Activated CD4-positive, alpha-beta T cell treated with anti-CD3 and anti-CD28 coated beads, Interleukin-2, amount 50 U/mL, for 4 hours (primary cell): ENCODE measurements around the gene NCMAP.
"Not testable (repeated sequence)": the region's sequence is repeated elsewhere in the genome, so short reads cannot be mapped to it uniquely, and the experiment has no call there.

Experiments
- DNase-seq, 2 experiments: peaks; one replicate each; pipeline ENCODE4 v3.0.0-alpha.2; 2020

NCMAP gene, protein sequence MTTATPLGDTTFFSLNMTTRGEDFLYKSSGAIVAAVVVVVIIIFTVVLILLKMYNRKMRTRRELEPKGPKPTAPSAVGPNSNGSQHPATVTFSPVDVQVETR

DNA sequence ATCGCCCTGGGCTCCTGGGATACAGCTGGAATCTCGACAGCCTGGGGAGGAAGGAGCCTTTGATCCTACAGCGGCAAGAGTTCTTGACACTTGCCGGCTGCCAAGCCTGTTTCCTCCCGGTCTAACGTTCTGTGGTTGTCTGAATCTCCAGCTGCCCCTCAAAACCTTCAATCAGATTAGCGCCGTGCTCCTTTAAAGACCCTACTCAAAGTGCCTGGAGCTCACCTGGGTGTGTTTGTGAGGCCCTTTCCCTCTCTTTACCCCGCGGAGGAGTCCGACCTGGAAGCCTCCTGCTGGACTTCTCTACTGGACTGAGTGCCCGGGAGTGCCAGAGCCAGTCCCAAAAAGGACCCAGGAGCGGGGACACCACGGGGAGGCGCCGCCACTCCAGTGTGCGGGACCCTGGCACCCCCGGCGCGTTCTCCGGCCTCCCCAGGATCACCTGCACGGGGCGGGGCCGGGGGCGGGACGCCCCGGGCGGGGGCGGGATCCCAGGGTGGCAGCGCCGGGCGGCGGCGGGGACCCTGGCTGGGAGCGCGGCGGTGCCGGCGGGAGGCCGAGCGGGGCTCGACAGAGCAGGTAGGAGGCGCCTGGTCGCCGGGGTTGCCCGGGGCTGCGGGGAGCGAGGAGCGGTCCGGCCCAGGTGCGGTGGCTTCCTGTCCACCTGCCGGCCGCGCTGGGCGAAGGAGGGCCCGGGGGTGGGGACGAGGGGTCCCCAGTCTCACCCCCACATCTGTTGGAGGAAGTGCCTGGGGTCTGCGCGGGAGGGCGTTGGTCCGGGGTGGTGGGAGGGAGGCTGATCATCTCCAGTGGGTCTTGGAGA, at the start of gene NCMAP:
Gene NCMAP, plus strand, starts transcription at position 497 of the 823 bp plus-strand sequence. CDS start 39,344 bp downstream, outside the sequence.
- DNase-seq, result peak; percentile 45 to 49

DNA sequence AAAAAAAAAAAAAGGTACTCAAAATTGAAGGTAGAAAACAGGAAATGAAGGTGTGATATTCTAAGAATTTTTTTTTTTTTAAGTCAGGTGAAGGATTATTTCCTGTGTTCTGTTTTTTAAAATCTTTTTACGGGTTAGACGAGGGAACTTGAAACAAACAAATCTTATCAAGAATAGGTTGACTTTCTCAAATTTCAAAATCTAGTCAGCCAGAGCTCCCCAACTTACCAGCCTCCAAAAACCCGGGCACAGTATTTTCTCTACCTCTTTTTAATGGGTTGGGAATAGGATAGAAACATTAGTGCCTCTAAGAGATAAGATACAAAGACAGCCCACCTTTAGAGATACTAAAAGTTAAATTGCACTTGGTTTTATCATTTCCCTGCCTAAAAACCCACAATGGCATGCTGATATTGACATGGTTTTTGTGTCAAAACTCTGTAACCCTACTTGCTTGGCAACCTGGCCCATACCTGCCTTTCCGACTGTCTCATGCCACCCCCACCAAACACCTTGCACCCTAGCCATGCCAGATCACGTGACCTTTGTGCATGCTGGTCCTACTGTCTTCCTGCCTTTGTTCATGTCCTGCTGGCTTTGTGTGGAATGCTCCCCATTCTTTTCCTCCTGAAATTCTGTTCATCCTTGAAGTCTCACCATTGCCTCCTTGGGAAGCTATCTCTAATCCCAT, 49.1 kb upstream of the NCMAP start:
- DNase-seq, result no peak

DNA sequence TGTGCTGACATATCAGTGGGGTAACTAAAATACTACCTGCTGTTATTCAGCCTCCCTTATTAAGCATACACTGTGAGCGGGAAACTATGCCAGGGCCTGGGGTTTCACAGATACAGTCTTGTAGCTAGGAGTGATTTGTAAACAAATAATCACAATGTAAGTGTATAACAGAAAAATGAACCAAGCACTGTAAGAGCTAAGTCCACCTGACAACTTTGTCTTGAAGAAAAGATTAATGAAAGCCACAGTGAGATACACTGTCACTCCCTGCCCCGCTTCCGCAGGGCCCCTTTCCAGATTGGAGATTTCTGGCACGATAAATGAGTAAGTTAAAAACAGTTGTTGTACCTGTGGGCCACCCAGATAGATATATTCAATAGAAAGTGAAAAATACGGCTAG, 48.5 kb upstream of the NCMAP start:
- DNase-seq, result no peak

DNA sequence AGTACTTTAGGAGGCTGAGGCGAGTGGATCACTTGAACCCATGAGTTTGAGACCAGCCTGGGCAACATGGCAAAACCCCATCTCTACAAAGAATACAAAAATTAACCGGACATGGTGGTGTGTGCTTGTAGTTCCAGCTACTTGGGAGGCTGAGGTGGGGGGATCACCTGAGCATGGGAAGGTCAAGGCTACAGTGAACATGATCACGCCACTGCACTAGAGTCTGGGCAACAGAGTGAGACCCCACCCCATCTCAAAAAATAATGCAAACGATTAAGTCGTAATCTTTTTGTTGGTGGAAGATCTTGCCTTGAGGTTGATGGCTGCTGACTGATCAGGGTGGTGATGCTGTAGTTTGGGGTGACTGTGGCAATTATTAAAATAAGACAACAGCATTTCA, 47.0 kb upstream of the NCMAP start:
- DNase-seq, result no peak

DNA sequence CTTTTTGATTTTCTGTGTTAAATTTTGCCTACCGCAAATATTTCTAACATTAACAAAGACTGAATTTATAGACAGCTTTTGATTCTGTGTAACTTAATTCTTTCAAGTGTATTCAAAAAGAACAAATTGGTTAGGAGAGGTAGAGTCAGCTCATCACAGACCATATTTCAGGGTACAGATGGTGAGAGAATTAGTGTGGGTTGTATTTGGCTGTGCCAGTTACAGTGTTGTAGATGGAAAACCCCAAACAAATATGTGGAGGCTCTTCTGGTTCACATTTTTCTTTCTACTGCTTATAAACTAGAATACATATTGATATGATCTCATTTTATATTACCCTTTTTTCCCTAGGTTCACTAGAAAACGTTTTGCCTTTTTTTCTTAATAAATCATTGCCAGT, 42.2 kb upstream of the NCMAP start:
- no peak for DNase-seq

DNA sequence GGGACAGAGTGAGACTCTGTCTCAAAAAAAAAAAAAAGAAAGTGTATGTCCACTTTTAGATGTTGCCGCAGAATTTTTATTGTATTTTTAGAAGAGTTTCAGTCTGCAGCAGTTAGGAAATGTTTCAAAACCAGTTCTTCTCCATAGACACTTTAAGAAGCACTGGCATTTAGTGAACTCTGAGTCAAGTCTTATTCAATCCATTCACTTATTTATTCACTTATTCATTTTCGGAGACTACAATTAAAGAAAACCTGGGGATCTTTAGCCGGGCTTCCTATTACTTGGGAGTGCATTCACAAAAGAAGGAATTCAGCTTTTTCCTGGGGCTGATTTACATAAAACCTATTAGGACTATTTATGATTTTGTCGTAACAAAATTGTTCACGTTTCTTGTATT, 40.9 kb upstream of the NCMAP start:
- DNase-seq, result no peak

DNA sequence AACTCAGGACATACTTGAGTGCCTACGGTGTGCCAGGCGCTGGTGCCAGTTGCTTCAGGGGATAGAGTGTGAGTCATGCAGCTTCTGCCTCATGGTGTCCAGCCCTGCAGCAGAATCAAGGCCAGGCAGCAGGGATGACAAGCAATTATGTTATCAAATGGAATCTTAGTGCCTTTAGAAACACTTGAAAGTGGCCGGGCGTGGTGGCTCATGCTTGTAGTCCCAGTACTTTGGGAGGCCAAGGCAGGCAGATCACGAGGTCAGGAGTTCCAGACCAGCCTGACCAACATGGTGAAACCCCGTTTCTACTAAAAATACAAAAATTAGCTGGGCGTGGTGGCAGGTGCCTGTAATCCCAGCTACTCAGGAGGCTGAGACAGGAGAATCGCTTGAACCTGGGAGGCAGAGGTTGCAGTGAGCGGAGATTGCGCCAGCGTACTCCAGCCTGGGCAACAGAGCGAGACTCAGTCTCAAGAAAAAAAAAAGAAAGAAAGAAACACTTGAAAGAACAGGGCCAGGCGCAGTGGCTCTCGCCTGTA, 40.1 kb upstream of the NCMAP start:
- DNase-seq, result not testable (repeated sequence)

DNA sequence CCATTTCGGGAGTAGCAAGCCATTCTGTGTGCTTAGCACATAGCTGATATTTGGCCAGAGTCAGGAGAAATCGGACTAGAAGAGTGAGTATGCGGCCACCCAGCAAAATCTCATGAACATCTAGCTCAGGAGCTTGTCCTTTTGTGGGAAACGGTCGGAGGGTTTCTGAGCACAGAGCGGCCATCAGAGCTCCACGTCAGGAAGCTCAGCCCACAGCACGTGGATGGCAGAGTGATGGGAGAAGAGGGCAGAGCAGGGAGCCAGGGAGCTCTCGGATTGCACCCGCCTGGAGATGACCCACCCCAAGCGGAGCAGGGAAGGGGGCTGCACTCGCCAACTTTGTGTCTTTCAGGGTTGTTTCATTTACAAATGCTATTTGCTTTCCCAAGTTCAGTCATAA, 39.4 kb upstream of the NCMAP start:
- no peak for DNase-seq

DNA sequence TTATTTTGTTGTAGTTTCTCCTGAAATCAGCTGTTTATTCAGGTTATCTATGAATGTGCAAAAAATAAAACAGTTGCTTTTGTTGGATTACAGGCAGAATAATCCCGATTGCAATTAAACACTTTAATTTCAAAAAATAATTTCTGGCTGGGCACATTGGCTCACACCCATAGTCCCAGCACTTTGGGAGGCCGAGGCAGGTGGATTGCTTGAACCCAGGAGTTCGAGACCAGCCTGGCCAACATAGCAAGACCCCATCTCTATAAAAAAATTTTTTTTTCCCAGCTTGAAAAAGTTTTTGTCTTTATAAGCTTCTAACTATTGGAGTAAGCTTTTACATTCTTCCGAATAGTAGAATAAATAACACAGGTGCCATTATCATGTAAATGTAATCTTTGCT, 38.0 kb upstream of the NCMAP start:
- no peak for DNase-seq

DNA sequence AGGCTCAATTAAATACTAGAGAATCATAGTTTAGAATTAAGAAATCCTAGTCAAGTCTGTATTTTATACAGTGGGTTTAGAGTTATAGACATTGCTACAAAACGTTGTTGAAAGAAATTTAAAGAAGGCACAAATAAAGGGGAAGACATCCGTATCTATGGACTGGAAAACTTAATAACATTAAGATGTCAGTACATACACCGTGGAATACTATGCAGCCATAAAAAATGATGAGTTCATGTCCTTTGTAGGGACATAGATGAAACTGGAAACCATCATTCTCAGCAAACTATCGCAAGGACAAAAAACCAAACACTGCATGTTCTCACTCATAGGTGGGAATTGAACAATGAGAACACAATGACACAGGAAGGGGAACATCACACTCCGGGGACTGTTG, 35.6 kb upstream of the NCMAP start:
- not testable (repeated sequence) for DNase-seq

DNA sequence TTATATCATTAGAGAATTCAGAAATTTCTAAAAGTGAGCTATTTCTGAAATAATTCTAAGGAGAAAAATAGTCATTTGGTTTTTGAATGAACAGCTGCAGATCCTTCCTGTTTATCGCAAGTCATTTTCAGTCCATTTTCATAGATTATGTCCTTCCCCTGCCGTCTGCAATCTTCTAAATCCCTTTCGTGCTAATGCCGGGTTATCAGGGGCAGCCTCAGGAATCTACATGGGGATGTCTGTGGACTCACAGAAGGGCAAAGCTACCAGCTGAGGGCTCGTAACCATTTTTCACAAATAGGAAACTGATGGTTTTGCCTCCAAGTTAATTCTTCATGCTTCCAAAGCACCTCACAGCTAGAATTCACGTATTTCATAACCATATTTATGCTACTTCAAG, 30.3 kb upstream of the NCMAP start:
- no peak for DNase-seq

DNA sequence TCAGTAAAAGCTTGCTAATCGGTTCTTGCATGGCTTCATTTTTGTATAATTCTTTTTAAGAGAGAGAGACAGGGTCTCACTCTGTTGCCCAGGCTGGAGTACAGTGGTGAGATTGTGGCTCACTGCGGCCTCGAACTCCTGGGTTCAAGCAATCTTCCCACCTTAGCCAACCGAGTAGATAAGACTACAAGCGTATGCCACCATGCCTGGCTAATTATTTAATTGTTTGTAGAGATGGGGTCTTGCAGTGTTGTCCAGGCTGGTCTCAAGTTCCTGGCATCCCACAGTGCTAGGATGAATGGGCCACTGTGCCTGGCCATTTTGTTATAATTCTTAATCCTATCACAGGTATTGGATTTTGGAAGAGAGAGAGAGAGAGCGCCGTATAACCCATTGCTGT, 29.8 kb upstream of the NCMAP start:
- DNase-seq, result no peak

DNA sequence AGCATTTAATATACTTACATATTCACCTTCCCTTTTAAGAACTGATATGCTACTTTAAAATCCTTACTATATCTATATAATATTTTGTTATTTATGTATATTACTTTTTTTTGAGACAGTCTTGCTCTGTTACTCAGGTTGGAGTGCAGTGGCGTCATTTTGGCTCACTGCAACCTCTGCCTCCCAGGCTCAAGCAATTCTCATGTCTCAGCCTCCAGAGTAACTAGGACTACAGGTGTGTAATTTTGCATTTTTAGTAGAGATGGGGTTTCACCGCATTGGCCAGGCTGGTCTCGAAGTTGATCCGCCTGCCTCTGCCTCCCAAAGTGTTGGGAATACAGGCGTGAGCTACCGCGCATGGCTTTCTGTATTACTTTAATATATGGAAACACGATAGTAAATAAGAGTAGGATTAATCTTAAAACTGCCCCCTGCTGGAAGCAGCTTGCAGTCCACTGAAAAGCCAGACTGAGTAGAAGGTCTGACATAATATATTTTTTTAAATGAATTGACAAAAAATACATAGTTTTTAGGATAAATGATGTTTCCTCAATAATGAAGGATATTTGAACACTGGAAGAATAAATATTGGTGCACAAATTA, 28.8 kb upstream of the NCMAP start:
- peak; percentile 51 to 53 for DNase-seq

DNA sequence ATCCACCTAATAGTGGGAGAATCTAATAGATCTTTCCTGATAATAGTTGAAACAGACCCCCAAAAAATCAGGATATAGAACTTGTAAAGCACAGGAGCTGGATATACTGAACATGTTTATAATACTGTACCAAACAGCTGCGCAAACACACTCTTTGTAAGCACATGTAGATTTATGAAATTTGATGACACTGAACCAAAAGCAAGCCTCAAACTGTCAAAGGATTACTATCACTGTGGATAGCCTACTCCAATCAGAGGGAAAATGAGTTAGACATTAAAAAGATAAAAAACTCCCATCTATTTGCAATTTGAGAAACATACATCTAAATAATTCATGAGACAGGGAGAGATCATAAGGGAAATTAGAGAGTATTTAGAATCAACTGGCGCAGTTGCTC, 27.1 kb upstream of the NCMAP start:
- DNase-seq, result no peak

DNA sequence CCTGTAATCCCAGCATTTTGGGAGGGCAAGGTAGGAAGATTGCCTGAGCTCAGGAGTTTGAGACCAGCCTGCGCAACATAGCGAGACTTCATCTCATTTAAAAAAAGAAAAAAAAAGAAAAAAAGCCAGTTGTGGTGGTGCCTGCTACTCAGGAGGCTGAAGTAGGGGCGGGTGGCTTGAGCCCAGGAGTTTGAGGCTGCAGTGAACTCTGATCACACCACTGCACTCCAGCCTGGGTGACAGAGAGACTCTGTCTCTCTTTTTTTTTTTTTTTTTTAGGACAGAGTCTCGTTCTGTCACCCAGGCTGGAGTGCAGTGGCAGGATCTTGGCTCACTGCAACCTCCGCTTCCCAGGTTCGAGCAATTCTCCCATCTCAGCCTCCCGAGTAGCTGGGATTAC, 26.6 kb upstream of the NCMAP start:
- DNase-seq, result not testable (repeated sequence)

DNA sequence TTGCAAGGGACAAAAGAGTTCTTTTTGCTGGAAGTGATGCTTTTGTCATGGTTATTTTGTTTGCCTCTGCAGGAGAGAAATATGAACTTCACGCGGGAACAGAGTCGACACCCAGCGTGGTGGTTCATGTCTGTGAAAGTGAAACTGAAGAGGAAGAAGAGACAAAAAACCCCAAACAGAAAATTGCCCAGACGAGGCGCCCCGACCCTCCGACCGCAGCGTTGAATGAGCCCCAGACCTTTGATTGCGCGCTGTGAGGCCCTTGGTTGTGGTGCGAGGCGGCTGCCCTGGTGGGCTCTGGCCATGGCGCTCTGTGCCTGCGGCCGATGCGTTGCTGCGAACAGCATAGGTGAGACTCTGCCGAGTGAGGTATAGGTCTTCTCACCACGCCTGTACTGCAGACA, 20.9 kb upstream of the NCMAP start:
- DNase-seq, result peak; percentile 58 to 60

DNA sequence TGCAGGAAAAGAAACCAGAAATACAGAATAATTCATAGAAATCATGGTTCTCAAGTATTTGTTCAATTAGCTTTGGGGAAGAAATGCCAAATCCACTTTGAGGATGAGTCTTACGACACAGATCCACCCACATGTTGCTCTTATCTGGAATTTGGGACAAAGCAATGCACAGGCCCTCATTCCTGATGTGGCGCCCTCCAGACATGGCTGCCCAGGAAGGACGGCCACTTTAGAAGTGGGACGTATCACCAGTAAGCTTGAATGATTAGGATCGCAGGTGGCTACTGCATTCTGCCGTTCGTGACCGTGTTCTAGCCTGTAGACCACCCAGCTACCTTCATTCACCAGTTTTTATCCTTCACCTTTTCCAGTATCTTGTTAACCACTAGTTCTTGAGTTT, 20.1 kb upstream of the NCMAP start:
- DNase-seq, result no peak

DNA sequence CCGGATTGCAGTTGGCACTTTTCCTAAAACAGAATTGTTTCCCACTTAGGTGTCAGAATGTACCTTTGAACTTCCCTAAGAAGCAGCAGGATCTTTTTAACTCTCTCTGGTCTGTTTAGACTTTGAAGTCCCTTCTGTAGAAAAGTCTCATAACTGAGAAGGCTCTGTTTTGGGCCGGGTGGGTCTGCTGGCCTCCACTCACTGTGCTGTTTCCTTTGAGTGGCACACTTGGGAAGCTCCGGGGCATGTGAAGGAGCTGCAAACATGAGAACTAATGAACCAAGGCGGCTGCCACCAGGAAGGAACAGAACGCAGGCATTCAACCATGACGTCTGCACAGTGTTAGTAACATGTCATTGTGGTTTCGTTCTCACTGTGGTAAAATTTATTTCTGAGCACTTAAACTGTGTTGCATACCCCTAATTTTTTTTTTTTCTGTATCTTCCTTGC, 19.5 kb upstream of the NCMAP start:
- peak; percentile 43 to 52 for DNase-seq

DNA sequence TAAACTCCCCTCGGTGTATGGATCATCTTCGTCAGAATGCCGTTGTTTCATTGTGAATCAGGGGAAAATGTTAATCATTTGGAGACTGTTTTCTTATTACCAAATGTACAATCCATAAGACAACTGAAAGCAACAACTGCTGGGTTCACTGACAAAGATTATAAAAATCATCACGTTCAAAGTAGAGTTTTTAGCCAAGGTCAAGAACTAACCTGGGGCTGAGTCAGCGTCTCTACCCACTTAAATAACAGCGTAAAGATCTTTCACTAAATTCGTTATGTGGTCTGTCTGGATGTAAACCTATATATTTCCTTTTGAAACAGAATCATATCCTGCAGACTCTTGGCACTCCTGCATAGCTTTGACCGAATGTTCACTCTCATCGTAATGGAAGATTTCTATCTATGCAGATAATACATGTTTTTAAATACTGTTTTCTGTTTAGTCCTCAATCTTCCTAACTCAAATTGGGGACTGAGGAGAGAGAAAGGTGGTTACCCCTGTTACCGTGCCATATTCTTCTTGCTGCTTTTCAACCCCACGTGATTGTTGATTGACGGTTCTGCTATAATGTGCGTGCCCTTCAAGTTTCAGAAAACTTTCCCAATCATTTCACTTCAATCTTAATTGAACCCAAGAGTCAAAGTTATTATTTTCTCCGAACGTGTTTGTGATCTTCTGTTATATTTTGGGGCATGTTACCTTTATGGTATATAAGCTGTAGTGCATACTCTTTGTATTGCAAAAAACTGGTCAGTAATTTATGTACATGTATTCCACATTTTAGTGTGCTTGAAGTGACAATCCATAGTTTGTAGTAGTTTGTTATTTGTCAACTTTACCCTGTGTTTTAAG, 15.6 kb upstream of the NCMAP start:
- no peak for DNase-seq

DNA sequence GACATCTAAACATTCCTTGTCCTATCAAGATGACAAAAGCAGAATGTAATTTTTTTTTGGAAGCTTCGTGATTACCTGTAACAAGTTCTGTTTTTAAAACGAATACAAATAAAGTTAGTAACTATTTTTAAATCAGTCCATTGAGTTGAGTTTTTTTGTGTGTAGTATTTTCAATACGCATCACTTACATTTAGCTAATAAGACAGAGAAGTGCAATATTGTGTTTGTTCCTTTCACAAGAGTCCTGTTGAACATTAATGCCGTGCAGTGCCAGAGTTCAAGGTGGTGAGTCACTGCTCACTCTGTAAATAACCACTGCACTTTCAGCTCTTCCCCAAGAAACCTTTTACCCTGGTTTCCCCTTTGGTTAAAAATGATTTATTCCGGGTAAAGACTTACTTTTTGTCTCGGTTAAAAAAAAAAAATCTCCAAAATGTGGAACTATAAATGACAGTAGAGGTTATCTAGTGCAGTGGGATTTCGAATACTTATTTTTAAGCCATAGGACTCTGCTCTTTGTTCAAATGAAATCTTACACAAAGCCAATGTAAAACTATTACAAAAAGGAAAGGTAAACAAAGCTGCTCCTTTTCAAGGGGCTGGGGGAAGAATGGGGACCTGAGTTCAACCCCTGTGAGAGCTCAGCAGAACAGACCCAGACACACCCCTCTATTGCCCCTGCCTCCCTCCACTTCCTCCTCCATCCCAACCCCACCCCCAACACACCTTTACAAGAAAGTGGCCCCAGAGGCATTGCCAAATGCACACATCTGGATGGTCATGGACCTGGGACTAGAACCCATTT, 14.8 kb upstream of the NCMAP start:
- DNase-seq, result peak; percentile 16 to 18

DNA sequence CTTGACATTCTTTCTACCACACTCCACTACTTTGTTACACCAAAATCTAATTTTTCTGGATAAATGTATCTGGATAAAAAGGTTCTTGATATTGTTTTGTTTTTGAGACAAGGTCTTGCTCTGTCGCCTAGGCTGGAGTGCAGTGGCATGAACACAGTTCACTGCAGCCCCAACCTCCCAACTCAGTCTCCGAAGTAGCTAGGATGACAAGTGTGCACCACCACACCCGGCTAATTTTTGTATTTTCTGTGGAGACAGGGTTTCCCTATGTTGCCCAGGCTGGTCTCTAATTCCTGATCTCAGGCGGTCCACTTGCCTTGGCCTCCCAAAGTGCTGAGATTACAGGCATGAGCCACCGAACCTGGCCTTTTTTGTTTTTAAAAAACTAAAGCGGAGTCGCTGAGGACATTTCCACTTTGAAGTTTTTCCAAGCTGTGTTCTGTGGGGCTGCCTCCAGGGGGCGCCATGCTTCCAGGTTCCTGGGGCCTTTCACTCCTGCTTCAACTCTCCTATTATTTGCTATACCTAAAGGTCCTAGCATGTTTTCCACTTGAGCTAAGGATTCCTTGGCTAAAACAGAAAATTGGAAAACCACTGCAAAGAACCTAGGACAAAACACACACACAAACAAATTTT, 14.1 kb upstream of the NCMAP start:
- DNase-seq, result no peak
